ENCODE measurements around the gene PRRX1.

PRRX1 gene

GRCh38 chr1:170776777-170777176 lies 112.8 kb downstream of the PRRX1 start:
- DNase-seq, result no peak

Measured in stimulated activated CD4-positive, alpha-beta T cell treated with anti-CD3 and anti-CD28 coated beads, Interleukin-4, amount 100 ng/mL, for 1 hour (primary cell).